NCI-H345 treated with DMSO at 0.1 percent for 48 hours (cell line): ENCODE data around the gene TNS1.

Experiments
- DNase-seq: peaks from one replicate; lab custom pipeline; 2025; ENCODE audit not compliant: unreplicated experiment; lab: John Stamatoyannopoulos, UW

TNS1 gene

DNA sequence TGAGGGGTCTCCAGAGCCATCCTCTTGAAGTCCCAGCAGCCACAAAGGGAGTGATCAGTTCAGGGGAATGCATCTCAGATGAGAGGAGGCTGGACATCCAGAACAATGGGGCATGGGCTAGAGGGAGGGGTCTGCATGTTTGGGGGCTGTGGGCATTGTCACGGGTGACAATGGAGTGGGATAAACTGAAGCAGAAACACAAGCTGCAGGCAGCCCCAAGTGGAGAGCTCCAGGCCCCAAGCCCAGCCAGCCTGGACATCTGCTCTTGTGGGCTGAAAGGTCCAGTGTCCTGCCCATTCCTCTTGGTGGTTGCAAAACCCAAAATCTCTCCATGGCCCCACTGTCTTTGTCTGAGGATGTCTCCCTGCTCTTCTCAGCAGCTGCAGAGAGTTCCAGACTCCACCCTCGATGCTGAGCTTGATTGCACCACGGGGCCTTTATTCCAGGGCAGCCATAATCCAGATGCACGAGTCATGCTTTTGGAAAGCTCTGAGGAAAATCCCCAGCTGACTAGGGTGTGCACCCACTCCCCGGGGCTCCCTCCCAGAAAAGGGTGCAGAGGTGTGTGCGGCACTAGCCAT lies 149.4 kb downstream of the TNS1 start:
- DNase-seq, result no peak

GRCh38 chr2:217852555-217853211 lies 150.1 kb downstream of the TNS1 start:
- no peak for DNase-seq

- no peak for DNase-seq
Observed at GRCh38 chr2:217851191-217852020, 151.4 kb downstream of the TNS1 start.

GRCh38 chr2:217849154-217849975 lies 153.4 kb downstream of the TNS1 start:
- no peak for DNase-seq

- no peak for DNase-seq
Observed at GRCh38 chr2:217848351-217848957, 154.3 kb downstream of the TNS1 start.

- DNase-seq, result no peak
Observed at GRCh38 chr2:217847552-217848350, 155.0 kb downstream of the TNS1 start.

GRCh38 chr2:217847115-217847514 lies 155.7 kb downstream of the TNS1 start:
- no peak for DNase-seq

DNA sequence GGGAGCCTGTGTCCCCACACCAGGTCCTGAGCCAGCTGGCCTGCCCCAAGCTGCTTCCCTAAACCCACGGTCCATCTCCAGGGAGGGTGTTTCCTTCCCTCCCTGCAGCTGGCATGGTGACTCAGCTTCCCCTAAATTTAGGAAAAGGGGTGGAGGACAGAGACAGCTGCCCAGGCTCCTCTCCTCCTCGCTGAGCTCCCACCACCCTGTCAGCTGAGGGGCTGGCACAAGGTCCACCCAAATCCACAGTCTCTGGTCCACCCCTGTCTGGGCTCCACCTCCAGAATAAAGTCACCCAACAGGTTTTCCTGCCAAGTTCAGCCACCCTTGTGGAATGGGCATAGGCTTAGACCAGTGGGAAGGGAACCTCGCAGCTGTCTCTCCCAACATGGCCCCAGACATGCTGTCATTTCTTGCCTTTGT lies 156.5 kb downstream of the TNS1 start:
- DNase-seq, result no peak

GRCh38 chr2:217845301-217845700 lies 157.5 kb downstream of the TNS1 start:
- DNase-seq, result no peak

DNA sequence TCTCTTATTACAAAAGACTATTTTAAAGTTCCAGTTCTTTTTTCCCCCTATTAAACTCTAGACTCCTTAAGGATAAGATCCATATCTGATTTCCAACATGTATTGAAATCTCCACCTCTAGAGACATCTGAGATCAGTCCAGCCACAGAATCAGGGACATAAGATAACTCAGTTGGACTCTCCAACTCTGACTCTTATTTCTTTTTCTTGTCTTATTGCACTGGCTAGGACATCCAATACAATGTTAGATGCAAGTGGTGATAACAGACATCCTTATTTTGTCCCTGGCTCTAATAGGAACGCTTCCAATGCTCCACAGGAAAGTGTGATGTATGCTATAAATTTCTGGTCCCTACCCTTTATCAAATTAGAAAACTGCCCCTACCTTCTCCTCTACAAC lies 158.1 kb downstream of the TNS1 start:
- DNase-seq, result no peak

DNA sequence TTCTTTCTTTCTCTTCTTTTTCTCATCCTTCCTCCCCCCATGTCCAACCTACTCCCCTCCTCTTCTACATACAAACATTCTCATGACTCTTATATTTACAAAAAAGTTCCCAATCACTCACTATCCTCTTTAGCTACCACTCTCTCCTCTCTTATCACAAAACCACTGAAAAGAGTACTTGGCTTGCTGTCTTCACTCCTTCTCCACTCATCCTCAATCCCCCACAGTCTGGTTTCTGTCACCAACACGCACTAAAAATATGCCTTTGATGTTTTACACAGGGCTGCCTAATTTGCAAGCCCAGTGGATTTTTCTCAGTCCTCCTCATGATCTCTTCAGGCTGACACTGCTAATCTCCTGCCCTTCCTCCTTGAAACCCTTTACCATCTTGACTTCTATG lies 159.5 kb downstream of the TNS1 start:
- DNase-seq, result no peak

- DNase-seq, result no peak
Observed at GRCh38 chr2:217842017-217842416, 160.8 kb downstream of the TNS1 start.

GRCh38 chr2:217840522-217840921 lies 162.3 kb downstream of the TNS1 start:
- no peak for DNase-seq

DNA sequence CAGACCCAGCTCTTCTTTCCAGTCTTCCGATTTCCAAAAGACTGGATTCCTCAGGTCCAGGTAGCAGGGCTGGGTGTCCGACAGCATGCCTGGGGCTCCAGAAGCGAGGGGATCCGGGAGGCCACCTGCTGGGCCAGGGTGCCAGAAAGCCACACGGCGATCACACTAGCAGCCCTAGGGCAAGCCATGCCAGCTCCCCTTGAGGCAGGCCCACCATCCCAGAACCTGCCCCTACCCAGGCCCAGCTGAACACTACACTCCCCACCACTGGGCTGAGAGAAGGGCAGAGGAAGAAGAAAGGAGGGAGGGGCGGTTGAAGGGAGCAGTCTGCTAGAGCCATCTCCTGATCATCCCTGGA lies 163.1 kb downstream of the TNS1 start:
- no peak for DNase-seq

DNA sequence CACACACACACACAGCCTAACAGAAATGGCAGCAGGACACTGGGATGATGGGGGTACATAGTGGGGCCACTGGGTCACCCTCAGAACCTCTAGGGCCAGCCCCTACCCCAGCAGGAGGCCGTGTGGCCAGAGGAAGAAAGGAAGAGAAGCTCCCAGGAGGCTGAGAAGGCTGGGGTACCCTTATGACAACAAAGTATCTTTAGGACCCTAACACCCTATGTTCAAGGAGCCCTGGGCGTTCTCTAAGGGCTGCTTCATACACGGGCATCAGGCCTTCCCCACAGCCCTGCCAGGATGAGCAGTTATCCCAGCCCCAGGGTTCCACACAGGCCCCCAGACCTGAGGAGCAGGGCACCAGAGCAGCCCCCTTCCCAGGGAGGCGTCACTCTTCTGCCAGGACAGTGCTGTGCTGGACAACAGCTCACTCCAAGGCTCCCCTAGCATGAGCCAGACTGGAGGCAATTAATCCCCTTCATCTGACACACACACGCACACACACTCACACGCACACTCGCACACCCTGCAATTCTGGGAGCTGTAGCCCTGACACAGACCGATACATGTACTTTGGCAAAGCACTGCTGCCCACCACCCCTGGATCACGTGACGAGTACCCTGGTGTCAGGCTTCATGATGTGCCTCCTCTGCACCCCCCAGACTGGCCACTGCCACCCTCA lies 163.6 kb downstream of the TNS1 start:
- DNase-seq, result no peak

DNA sequence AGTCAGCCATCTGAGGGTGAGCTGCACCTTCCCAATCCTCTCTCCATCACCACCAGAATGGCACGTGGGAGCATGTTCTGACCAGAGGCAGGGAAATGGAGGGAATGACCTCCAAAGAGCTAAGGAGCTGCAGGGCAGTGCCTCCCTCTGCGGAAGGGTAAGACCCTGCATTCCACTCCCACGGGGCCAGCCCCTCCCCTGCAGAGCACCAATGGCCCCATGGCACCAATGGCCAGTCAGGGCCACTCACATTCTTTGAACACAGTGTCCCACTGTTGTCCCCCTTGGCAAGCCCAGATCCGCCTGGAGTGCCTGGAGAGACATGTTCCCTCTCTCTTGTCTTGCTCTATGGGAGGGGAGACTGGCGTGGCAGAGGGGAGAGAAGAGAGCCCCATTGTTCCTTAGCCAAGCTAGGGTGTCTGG lies 164.4 kb downstream of the TNS1 start:
- no peak for DNase-seq

- DNase-seq, result no peak
Observed at GRCh38 chr2:217837530-217837929, 165.3 kb downstream of the TNS1 start.

GRCh38 chr2:217836901-217837491 lies 165.8 kb downstream of the TNS1 start:
- no peak for DNase-seq
